Daoy (cell line): ENCODE data around the gene NOL12. TPM values are rescaled to one million over a fixed set of nuclear protein-coding genes. Genes with fewer than 3 reads are reported as not detected.
A peak's percentile ranks its signal among the peaks of the same experiment; 100 is the strongest.
"Not testable (repeated sequence)": the region's sequence is repeated elsewhere in the genome, so short reads cannot be mapped to it uniquely, and the experiment has no call there.

Experiments
- DNase-seq: peaks from one replicate; pipeline ENCODE4 v3.0.0-alpha.2; 2015; ENCODE audit warnings: low read depth
- total RNA-seq: library from RNA; depleted of rRNA; stranded (reverse); fragments of >200 nt; shearing (Covaris generic); gene quantifications from 2 replicates; pipeline ENCODE4 v1.2.3, GENCODE V29; 2014

The NOL12 gene
- total RNA-seq, 1 experiment from 2014 or later, result 71.4 TPM

GRCh38 chr22:37713761-37714160 lies 27.6 kb downstream of the NOL12 start:
- DNase-seq, result no peak

- no peak for DNase-seq
Measured at GRCh38 chr22:37714634-37715033, 28.5 kb downstream of the NOL12 start.

- DNase-seq, result no peak
Measured at GRCh38 chr22:37715760-37716159, 29.6 kb downstream of the NOL12 start.

GRCh38 chr22:37716708-37717107 lies 30.6 kb downstream of the NOL12 start:
- DNase-seq, result peak; percentile 28

- not testable (repeated sequence) for DNase-seq
Measured at GRCh38 chr22:37717235-37717634, 31.1 kb downstream of the NOL12 start.

GRCh38 chr22:37717746-37718305 lies 31.7 kb downstream of the NOL12 start:
- DNase-seq, result not testable (repeated sequence)

- no peak for DNase-seq
Measured at GRCh38 chr22:37725551-37726240, 39.6 kb downstream of the NOL12 start.

- DNase-seq, result no peak
Measured at GRCh38 chr22:37726241-37726887, 40.2 kb downstream of the NOL12 start.

- DNase-seq, result no peak
Measured at GRCh38 chr22:37728620-37729019, 42.5 kb downstream of the NOL12 start.

- no peak for DNase-seq
Measured at GRCh38 chr22:37731804-37732471, 45.8 kb downstream of the NOL12 start.

GRCh38 chr22:37732699-37733607 lies 46.8 kb downstream of the NOL12 start:
- DNase-seq, result no peak

GRCh38 chr22:37733625-37734401 lies 47.7 kb downstream of the NOL12 start:
- DNase-seq, result no peak

GRCh38 chr22:37734402-37734700 lies 48.2 kb downstream of the NOL12 start:
- DNase-seq, result no peak

- no peak for DNase-seq
Measured at GRCh38 chr22:37734964-37735451, 48.9 kb downstream of the NOL12 start.

GRCh38 chr22:37739035-37739434 lies 52.9 kb downstream of the NOL12 start:
- DNase-seq, result no peak

- no peak for DNase-seq
Measured at GRCh38 chr22:37739611-37740049, 53.5 kb downstream of the NOL12 start.

GRCh38 chr22:37740455-37741311 lies 54.5 kb downstream of the NOL12 start:
- no peak for DNase-seq

- DNase-seq, result peak; percentile 93
Measured at GRCh38 chr22:37741312-37741795, 55.2 kb downstream of the NOL12 start.

- DNase-seq, result peak; percentile 95
Measured at GRCh38 chr22:37742376-37743171, 56.4 kb downstream of the NOL12 start.
